Activated naive CD4-positive, alpha-beta T cell treated with Interleukin-2 at 50 U/mL for 16 hours (primary cell): Measurements from ENCODE around the gene TTLL12.
"Not testable (repeated sequence)": the region's sequence is repeated elsewhere in the genome, so short reads cannot be mapped to it uniquely, and the experiment has no call there.

ENCODE experiments used
- DNase-seq: peaks from one replicate; pipeline ENCODE4 v3.0.0-alpha.2; 2020

The TTLL12 gene

GRCh38 chr22:43152003-43152356, 35.0 kb downstream of the TTLL12 start:
- peak; percentile 7 for DNase-seq

GRCh38 chr22:43151251-43152002, 35.5 kb downstream of the TTLL12 start, which contains the start of gene TSPO:
Gene TSPO, plus strand, starts transcription at chr22:43151559. Its CDS starts 7,680 bp downstream, at chr22:43159239.
- DNase-seq = peak; percentile 64

- DNase-seq = no peak
These were observed 36.2 kb downstream of the TTLL12 start for GRCh38 chr22:43150731-43151206.

- DNase-seq = no peak
These were observed 38.4 kb downstream of the TTLL12 start for GRCh38 chr22:43148581-43148980.

- DNase-seq = no peak
These were observed 39.1 kb downstream of the TTLL12 start for GRCh38 chr22:43147821-43148220.

- not testable (repeated sequence) for DNase-seq
These were observed 40.6 kb downstream of the TTLL12 start for GRCh38 chr22:43146332-43146731.

GRCh38 chr22:43145371-43145770, 41.6 kb downstream of the TTLL12 start:
- not testable (repeated sequence) for DNase-seq

GRCh38 chr22:43144949-43145348, 42.0 kb downstream of the TTLL12 start:
- DNase-seq = no peak

GRCh38 chr22:43142880-43143562, 43.9 kb downstream of the TTLL12 start, which contains the start of gene MCAT:
Gene MCAT, minus strand, starts transcription at chr22:43143398. Its CDS starts 50 bp downstream, at chr22:43143348.
- peak; percentile 85 for DNase-seq

- DNase-seq = no peak
These were observed 50.1 kb downstream of the TTLL12 start for GRCh38 chr22:43136801-43137200.

GRCh38 chr22:43136255-43136654, 50.7 kb downstream of the TTLL12 start:
- DNase-seq = peak; percentile 41

- no peak for DNase-seq
These were observed 51.4 kb downstream of the TTLL12 start for GRCh38 chr22:43135565-43135964.

GRCh38 chr22:43134553-43134952, 52.4 kb downstream of the TTLL12 start:
- no peak for DNase-seq

- DNase-seq = no peak
These were observed 53.5 kb downstream of the TTLL12 start for GRCh38 chr22:43133401-43133800.

GRCh38 chr22:43131773-43132501, 55.0 kb downstream of the TTLL12 start:
- DNase-seq = no peak

GRCh38 chr22:43129426-43130425, 57.2 kb downstream of the TTLL12 start:
- DNase-seq = no peak

GRCh38 chr22:43128928-43129424, 58.0 kb downstream of the TTLL12 start:
- no peak for DNase-seq

GRCh38 chr22:43128116-43128515, 58.8 kb downstream of the TTLL12 start:
- DNase-seq = no peak

- no peak for DNase-seq
These were observed 59.6 kb downstream of the TTLL12 start for GRCh38 chr22:43127166-43127908.

GRCh38 chr22:43126501-43127165, 60.3 kb downstream of the TTLL12 start:
- no peak for DNase-seq
